GM18861 (cell line): Measurements from ENCODE around the gene ACTL7B.
"Not testable (repeated sequence)": the region's sequence is repeated elsewhere in the genome, so short reads cannot be mapped to it uniquely, and the experiment has no call there.

Source experiments
- ATAC-seq: cut with Tn5 transposase; IDR thresholded peaks from one replicate; pipeline ENCODE4 v1.9.1; 2021; ENCODE audit not compliant: unreplicated experiment

ACTL7B gene

DNA sequence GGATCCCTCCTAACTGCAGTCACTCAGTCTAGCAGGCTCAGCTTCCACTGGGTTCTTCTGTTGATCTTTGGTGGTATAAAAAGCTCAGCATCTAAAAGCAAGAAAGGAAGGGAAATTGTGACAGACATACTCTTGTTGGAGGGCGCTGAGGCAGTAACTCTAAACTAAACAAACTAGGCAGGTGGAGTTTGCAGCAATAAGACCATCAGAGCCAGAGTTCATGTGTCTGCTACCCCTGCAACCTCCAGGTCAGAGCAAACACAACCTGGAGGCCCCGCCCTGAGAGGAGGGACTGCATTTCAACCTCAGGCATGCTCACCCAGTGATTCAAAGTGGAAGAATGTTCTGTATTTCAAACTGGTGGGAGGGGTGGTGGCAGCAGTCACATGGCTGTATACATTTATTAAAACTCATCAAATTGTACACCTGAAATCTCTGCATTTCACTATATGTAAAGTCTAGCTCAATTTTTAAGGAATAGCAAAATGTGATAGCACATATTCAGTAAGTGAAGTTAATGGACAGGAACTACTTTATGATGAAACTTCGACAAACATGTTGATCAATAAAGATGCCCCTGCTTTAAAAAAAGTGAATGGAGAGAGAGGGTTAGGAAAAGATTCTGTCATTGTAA, 13.4 kb upstream of the ACTL7B start:
- ATAC-seq, result no peak

- ATAC-seq, result no peak
Measured at GRCh38 chr9:108867829-108868228, 12.0 kb upstream of the ACTL7B start.

- no peak for ATAC-seq
Measured at GRCh38 chr9:108867116-108867515, 11.3 kb upstream of the ACTL7B start.

- ATAC-seq, result no peak
Measured at GRCh38 chr9:108866001-108866420, 10.2 kb upstream of the ACTL7B start.

GRCh38 chr9:108865037-108865436, 9.3 kb upstream of the ACTL7B start:
- no peak for ATAC-seq

- no peak for ATAC-seq
Measured at GRCh38 chr9:108864446-108864845, 8.7 kb upstream of the ACTL7B start.

DNA sequence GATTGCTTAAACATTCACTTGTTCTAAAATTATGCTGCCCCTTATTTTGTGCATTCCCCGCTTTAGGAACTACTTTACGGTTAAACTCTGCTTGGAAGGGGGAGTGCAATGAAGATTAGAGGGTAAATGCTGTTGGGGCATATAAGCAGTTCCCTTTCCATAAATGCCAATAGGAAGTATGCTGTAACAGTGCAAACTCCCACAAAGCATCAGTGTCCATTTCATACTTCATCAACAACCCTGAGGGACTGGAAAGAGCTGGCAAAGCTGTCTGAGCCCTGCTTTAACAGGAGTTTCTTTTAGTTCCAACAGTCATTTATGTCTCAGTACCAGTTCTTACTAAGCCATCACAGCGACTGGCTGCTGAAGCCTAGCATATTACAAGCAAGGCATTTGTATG, 8.1 kb upstream of the ACTL7B start:
- no peak for ATAC-seq

- ATAC-seq, result no peak
Measured at GRCh38 chr9:108861997-108862396, 6.2 kb upstream of the ACTL7B start, which contains the start of gene ACTL7A. TSS of gene ACTL7A (plus strand) at chr9:108862266. CDS start at chr9:108862323, 57 bp downstream.

- no peak for ATAC-seq
Measured at GRCh38 chr9:108861464-108861863, 5.7 kb upstream of the ACTL7B start.

DNA sequence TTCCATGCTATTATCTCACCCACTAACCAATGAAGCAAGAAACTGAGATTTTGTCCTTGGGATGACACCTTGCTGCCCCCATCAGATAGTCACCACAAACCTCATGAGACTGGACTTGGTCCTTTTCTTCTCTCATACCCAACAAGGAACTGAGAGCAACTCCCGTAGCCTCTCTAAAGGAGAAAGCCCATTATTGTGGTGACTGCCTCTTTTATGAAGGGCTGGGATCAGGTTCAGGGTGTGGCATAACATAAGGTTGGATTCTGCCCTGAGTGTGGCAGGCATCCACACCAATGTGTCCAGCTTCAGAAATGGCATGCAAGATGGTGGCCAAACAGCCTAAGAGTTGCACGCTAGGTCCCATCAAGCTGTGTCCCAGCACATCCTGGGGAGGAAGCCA, 5.0 kb upstream of the ACTL7B start:
- ATAC-seq, result no peak

- no peak for ATAC-seq
Measured at GRCh38 chr9:108860354-108860753, 4.6 kb upstream of the ACTL7B start.

DNA sequence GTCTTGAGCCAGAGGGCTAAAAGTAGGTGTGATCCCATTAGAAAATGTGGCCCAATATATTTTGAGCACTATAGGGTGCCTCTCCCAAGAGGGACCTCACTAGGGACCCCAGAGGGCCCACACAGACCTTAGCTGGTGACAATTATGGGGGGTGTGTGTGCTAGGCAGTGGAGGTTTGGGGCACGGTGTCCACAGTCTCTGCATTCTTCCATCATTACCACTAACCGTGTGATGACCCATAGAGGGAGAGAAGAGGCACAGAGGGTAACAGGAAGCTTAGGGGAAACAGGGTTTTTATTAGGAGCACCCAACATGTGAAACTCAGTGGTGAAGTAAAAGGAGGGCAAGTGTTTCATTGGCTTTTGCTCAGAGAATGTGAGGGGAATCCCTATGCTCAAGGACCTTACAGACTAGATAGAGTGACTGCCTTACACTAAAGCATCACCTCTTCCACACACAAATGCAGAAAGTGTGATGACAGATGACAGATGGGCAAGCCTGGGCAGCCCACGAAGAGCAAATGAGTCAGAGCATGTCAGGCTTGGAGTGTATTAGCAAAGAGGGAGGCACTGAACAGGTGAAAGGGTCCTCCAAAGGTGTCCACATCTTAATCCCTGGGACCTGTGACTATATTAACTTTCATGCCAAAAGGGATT, 3.8 kb upstream of the ACTL7B start:
- ATAC-seq, result peak; percentile 83

GRCh38 chr9:108857572-108857971, 1.8 kb upstream of the ACTL7B start:
- ATAC-seq, result no peak

DNA sequence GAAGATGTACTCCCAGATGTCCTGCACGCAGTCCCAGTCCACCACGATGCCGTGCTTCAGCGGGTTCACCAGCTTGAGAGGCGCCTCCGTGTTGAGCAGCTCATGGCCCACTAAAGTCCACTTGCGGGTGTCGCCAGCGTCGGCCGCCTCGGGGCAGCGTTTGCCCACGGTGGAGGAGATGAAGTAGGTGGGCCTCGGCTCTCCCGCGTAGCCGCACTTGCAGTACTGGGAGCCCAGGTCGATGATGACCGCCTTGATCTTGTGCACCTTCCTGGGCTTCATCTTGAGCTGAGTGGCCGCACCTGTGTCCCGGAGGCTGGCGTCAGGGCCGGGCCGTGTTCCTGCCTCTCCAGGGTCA, 278 bp downstream of the ACTL7B start:
- no peak for ATAC-seq

DNA sequence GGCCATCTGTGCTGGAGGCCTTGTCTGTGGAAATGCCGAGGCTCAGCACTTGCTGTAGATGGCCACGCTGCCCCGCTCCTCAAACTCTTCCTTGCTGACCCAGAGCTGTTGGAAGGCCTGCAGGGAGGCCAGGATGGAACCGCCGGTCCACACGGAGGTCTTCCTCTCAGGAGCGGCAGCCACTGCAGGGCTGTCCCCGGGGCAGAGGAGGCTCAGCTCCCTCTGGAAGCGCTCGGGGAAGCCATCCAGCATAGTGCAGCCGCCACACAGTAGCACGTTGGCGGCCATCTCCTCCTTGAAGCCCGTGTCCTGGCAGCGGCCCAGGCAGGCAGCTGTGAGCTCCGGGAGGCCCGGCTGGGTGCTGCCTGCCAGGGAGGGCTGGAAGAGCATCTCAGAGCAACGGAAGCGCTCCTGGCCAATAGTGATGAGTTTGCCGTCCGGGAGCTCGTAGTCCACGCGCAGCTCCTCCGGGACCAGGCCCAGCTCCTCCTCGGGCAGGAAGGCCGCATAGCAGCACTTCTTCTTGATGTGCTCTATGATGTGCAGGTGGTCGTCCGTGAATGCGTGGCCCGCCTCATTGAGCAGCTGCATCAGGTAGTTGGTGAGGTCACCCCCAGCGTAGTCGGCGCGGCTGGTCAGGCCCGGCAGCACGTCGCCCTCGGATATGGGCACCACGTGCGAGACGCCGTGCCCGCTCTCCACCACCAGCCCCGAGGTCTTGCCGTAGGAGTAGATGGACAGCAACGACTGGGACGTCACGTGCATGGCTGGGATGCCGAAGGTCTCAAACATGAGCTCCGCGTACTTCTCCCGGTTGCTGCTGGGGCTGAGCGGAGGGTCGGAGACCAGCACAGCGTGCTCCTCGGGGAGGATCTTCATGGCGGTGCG, 901 bp downstream of the ACTL7B start:
- ATAC-seq, result no peak

GRCh38 chr9:108854094-108854493, 1.7 kb downstream of the ACTL7B start:
- ATAC-seq, result no peak

DNA sequence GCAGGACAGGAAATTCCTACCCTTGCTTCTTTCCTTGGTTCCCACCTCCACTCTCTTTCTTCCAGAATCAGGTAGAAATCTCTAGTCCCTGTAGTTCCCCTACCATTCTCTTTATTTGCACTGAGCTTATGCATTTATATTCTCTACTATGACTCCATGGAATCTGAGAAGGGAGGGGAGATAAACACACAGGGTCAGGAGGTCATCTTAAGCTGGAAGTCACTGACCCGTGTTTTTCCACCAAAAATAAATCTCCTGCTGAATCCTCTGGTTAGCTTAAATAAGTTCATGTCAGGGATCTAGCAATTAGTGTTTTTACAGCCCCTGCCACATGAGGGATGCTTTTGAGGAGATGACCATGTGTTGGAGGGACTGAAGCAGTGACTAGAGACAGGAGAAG, 3.7 kb downstream of the ACTL7B start:
- ATAC-seq, result no peak

DNA sequence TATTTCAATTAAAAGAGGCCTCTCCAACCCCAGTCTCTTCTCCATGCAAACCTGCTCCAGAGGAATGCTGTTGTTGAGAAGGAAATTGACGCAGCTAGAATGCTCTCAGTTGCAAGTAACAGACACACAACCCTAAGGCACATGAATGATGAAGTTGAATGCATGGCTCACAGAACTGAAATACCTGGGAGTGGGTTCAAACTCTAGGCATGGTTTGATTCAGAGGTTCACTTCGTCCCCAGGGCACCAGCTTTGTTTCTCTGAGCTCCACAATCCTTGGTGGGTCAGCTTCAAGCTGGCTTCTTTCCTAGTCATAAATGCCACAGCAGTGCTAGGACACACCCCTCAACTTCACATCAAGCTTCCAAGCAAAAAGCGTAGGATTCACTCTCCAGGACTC, 4.6 kb downstream of the ACTL7B start:
- no peak for ATAC-seq

DNA sequence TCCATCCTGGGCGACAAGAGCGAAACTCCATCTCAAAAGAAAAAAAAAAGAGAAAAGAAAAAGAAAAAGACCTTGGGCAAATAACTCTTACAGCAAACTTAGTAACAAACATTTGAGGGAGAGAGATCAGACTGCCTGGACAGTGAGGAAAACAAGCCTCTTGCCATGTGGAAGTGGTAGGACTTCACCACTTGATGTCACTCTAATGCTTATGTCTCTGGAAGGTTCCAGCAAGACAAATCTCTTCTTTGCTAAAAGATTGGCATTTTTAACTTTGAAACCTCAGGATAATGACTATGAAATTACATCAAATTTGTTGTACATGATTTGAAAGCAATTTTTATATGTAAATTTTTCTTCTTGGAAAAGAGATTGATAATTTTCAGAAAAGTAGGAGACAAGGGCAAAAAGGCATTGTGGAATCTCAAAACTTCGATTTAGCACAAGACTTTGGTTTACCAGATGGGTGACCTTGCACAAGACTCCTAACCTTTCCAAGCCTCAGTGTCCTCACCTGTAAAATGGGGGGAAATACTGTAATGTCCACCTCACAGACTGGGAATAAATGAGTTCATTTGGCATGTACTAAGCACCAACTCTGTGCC, 5.4 kb downstream of the ACTL7B start:
- no peak for ATAC-seq

GRCh38 chr9:108848296-108848695, 7.5 kb downstream of the ACTL7B start:
- ATAC-seq, result not testable (repeated sequence)

GRCh38 chr9:108845947-108846346, 9.8 kb downstream of the ACTL7B start:
- no peak for ATAC-seq

- ATAC-seq, result no peak
Measured at GRCh38 chr9:108845507-108845906, 10.3 kb downstream of the ACTL7B start.
